GM13976 (cell line): ENCODE results near the gene UBE2E2.

ENCODE experiments used
- DNase-seq: peaks from one replicate; pipeline ENCODE4 v3.0.0; 2012; ENCODE audit warnings: low spot score
- CTCF ChIP-seq: IDR thresholded peaks from 2 replicates; pipeline ENCODE4 v1.5.1; 2012; ENCODE audit warnings: borderline replicate concordance, mild to moderate bottlenecking; ENCODE audit not compliant: insufficient read depth; ENCODE audit errors: extremely low read depth, missing control alignments, control extremely low read depth
- in situ Hi-C: fragments of 300-500 bp; cut with MboI; formaldehyde crosslinking; loops from one replicate; pipeline ENCODE4 v1.12.0; 2022; ENCODE audit warnings: low sequenced_read_pairs, mixed read lengths, inconsistent platforms; ENCODE audit not compliant: unreplicated experiment

Gene UBE2E2

GRCh38 chr3:23202203-23202920, 765 bp upstream of the UBE2E2 start:
- in situ Hi-C loops = no loop called here
- TF ChIP-seq CTCF = no peak

GRCh38 chr3:23203708-23204330, 692 bp downstream of the UBE2E2 start:
- DNase-seq = peak; percentile 32
- TF ChIP-seq CTCF = no peak
- in situ Hi-C loops = no loop called here

More at GRCh38 chr3:23202203-23202920, 765 bp upstream of the UBE2E2 start:
- DNase-seq = no peak

GRCh38 chr3:23206366-23206765, 3.2 kb downstream of the UBE2E2 start:
- TF ChIP-seq CTCF = no peak
- no peak for DNase-seq
- in situ Hi-C loops = no loop called here

GRCh38 chr3:23209103-23209502, 6.0 kb downstream of the UBE2E2 start:
- DNase-seq = no peak
- no peak for TF ChIP-seq CTCF
- in situ Hi-C loops = no loop called here

- DNase-seq = no peak
- TF ChIP-seq CTCF = no peak
- in situ Hi-C loops = no loop called here
Observed at GRCh38 chr3:23209747-23210487, 6.8 kb downstream of the UBE2E2 start.

- in situ Hi-C loops = no loop called here
- no peak for TF ChIP-seq CTCF
- no peak for DNase-seq
Observed at GRCh38 chr3:23213813-23214212, 10.7 kb downstream of the UBE2E2 start.
